Mesenteric fat pad (tissue), 1 donor: ENCODE results near the gene UBE2A. TPM values are rescaled to one million over a fixed set of nuclear protein-coding genes. Genes with fewer than 3 reads are reported as not detected.

Experiments
- DNase-seq: peaks from one replicate; pipeline ENCODE4 v3.0.0-alpha.2; 2020; ENCODE audit warnings: low spot score
- long read RNA-seq: library from polyadenylated mRNA; unstranded; transcript quantifications from one replicate; pipeline ENCODE4 v2.0.0, GENCODE V29; 2020
- total RNA-seq: library from RNA; stranded (reverse); fragmentation: NEBNext Ultra II Directional; extraction: Animal tissue kit (Norgen Biotek cat#: 25700); gene quantifications from one replicate; pipeline ENCODE4 v1.2.1, GENCODE V29; 2021
- donor health status: DM: yes; HTN: yes; CAD: no.

Gene UBE2A
- total RNA-seq: 58.9 TPM
- long read RNA-seq, transcript UBE2A-207 (5 exons, 934 nt): minor isoform, 7 of 127 reads
- long read RNA-seq, transcript UBE2A-202 (6 exons, 1,874 nt): major isoform, 96 of 127 reads
- long read RNA-seq, partial matches to known transcripts: 1 of 127 reads
- long read RNA-seq, other reads (novel, unspliced or antisense): 16 of 127 reads

DNA sequence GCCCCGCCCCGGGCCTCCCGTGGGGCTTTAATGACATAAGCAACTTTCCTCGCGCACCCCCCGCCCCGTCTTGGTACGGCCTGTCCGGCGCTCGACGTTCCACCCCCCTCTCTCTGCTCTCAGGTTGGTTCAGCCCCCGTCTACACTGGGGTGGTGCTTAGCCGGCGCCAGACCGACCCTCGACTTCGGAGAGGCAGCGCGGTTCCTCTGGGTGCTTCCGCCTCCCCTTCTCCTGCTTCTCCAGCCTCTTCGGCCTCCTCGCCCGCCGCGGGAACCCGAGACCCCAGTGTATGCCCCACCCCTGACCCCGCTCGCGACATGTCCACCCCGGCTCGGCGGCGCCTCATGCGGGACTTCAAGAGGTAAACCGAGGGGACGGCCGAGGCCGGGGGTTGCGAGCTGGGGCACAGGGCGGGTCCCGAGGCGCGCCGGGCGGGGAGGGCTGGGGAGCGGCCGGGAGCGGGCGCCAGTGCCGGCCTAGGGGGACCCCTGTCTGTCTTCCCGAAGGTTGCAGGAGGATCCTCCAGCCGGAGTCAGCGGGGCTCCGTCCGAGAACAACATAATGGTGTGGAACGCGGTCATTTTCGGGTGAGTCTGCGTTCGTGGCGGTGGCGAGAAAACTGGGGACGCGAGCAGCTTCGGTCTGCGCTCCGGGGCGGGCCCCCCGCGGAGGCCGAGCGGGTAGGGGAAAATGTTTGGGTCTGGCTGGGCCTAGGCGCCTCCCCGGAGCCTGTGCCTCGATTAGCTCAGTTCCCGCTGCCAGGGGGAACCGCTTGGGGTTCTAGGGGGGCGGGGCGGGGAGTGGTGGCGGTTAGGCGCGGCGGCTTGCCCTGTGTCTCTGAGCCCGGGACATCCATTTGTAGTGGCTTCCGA, at the start of gene UBE2A:
Gene UBE2A (plus strand): TSS at position 170 of the 873 bp plus-strand sequence. CDS start 149 bp downstream, at position 319.
- peak; percentile 95 for DNase-seq

DNA sequence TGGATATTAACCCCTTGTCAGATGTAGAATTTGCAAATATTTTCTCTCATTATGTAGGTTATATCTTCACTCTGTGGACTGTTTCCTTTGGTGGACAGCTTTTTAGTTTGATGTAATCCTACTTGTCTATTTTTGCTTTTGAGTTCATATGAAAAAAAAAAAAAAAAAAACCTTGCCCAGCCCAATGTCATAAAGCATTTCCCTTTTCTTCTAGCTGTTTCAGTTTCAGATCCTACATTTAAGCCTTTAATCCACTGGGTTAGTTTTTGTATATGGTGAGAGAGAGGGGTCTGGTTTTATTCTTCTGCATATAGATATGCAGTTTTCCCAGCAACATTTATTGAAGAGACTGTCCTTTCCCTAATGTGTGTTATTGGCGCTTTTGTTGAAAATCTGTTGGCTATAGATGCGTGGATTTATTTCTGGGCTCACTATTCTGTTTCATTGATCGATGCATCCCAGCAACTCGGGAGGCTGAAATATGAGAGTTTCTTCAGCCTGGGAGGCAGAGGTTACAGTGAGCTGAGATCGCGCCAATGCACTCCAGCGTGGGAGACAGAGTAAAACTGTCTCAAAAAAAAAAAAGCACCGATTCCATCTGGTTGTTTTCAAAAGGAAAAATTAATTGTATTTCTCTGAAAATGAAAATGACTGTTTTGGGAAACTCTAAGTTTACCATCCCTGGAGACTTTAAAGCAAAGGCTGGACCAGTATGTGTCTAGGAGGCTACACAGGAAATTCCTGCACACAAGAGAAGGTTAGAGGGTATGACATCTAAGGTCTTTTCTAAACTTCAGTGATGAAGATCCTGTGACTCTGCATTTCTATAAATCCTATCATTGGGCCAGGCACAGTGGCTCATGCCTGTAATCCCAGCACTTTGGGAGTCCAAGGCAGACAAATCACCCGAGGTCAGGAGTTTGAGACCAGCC, 44.8 kb upstream of the UBE2A start:
- DNase-seq: no peak

DNA sequence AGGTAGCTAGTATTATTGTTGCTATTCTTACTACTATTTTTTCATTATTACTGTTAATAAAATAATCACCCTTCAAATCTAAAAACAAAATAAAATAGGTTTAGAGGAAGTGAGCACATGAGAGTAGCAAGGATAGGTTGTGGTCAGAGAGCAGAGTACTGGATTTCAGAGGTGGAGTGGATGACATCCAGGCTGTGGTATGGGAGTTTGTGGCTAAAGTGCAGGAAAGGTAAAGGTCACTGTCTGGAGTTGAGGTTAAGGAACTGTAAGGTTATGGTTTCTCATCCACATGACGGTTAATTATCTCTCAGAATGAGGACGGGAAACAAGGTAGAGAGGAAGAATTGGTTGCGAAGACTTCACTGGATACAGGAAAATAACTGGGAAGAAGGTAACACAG, 36.9 kb upstream of the UBE2A start:
- no peak for DNase-seq

DNA sequence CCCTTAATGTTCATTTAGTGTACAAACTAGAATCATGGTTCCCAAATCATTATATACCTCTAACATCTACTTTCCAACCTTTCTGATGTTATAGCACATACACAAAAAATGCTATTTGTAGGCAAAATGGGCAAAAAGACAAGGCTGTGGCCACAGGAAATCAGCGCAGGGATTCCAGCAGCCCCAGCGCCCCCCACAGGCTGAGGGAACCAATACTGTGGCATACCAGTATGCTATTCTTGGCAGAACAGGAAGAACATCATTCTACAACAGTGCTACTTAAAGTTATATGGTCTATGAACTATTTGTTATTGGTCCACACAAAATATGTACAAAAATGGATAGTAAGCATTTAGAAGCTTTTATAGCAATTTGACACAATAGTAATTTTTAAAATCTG, 34.5 kb upstream of the UBE2A start:
- DNase-seq: no peak

DNA sequence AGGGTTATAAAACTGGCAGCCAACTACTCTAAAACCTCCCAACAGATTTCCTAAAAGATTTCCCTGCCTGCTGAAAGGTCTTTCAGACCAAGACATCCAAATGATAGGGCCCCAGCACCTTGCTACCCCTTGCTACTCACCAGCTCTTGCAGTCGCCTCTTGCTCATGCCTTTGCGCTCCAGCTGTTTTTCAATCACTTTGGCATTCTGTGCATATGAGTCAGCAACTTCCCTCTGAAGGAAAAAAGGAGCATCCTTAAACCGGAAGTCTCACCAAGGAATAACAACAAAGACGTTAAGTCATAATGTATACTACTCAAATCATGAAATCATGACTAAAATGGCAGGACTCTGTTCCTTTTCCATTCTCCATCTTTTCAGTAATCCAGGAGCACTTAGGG, 33.2 kb upstream of the UBE2A start:
- DNase-seq: no peak

GRCh38 chrX:119549327-119550016, 24.9 kb upstream of the UBE2A start:
- no peak for DNase-seq

- DNase-seq: no peak
These were observed 21.9 kb upstream of the UBE2A start for GRCh38 chrX:119552508-119552907.

GRCh38 chrX:119565107-119565663, 9.2 kb upstream of the UBE2A start, which contains the start of gene STEEP1:
Gene STEEP1 (minus strand): TSS chrX:119565409. CDS start chrX:119565355, 54 bp downstream.
- peak; percentile 93 for DNase-seq

- DNase-seq: no peak
These were observed 4.0 kb upstream of the UBE2A start for GRCh38 chrX:119570351-119570835.

- no peak for DNase-seq
These were observed 1.1 kb upstream of the UBE2A start for GRCh38 chrX:119573222-119573621.

DNA sequence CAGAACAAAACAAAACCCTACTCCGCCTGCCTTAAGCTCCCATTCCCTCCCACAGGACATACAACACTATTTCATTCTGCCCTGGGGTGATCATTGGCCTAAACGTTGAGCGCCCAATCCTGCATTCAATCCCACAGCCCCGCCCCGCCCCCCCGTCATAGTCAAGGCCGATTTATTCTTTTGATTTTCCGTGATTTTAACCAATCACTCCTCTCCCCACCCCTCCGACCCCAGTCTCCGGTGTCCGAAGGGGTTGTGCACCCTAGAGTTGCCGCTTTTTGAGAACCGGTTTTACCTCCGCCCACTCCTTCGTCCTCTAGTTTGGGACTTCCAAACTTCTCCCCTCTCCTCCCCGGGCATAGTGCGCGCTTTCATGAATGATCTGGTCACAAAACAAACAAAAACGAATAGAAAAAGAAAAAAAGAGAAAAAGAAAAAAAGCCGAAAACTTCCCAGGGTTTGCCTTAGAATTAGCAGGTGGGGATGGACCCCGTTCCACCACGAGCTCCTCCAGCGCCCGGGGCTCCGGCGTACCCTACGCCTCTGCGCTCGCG, 446 bp upstream of the UBE2A start:
- DNase-seq: no peak

- no peak for DNase-seq
These were observed 5.1 kb downstream of the UBE2A start for GRCh38 chrX:119579414-119579813.

DNA sequence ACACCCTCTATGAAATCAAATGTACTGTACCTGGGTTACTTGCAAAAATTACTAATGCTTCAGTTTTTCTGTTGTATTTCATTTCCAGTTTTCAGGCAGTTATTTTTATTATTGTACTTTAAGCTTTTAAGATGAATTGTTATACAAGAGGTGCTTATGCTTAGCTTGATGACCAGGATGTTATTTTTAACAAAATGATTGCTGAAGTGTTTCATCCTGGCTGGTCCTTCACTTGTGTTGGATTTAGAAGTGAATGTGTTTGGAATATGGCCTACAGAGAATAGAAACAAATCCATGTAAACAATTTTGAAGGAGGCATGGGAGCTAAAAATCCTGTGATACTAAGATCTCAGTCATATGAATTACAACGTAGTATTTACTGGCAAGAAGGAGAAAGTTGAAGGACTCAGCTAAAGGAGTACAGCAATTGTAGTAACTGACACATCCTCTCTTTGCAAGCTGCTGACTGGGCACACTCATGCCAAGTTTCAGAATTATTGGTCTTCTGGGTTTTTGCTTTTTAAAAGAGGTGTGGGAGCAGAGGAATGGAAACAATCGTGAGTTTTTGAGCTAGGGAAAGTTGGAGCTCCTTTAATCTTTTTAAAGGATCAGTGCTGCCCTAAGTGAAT, 9.2 kb downstream of the UBE2A start:
- DNase-seq: no peak

DNA sequence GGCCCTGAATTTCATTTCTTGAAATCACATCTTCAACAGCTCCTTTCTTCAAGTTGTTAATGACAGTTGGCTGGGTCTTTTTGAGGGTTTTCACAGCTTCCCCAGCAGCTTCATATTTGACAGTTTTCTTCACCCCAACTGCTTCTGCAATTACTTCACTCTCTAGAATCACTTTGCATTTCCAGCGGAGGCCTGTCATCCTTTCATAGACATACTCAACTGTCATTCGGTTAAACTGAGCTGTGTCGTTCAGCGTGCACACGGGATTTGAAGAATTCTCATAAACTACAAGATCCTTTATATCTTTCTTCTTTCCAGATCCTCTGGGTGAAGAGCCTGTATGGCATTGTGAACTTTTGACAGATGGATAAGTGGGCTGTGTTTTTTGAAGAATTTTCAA, 15.4 kb downstream of the UBE2A start:
- DNase-seq: no peak

GRCh38 chrX:119602701-119603255, 28.4 kb downstream of the UBE2A start:
- DNase-seq: no peak

GRCh38 chrX:119604766-119605463, 30.6 kb downstream of the UBE2A start:
- no peak for DNase-seq

GRCh38 chrX:119605464-119606279, 31.3 kb downstream of the UBE2A start:
- no peak for DNase-seq
